ENCODE results near the gene CUX1. TPM values are rescaled to one million over a fixed set of nuclear protein-coding genes. Genes with fewer than 3 reads are reported as not detected.

CUX1 gene
- total and polyA plus RNA-seq, 5 donors, result 54.1 to 146 (median 109) TPM

DNA sequence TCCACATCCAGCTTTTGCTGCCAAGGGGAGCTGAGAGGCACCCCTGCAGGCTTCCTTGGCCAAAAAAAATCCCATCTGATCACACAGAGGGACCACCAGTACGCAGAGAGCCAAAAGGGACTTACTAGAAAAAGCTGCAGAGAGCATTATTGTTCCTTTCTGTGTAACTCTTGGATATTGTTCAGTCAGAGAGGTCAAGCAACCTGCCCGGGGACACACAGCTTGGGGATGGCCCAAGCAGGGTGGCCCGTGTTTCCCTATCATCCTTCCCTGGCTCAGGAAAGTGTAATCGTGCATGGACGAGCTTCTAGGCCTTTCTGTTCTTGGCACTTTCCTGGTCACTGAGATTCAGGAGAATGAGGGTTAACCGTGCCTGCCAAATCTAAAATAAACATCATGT lies 385.1 kb downstream of the CUX1 start:
- Histone ChIP-seq H3K27me3 (ENCODE audit: control insufficient read depth, insufficient read depth) (no peaks in the 10 kb centered on the region), H3K4me1 (ENCODE audit: control insufficient read depth, insufficient read depth, low read length) (no peaks in the 10 kb centered on the region), H3K27ac (ENCODE audit: low read length) (no peak overlapping the region), H3K4me3 (ENCODE audit: low read length) (no peak overlapping the region), H3K9me3 (ENCODE audit: control insufficient read depth, low read length) (no peaks in the 10 kb centered on the region)
- DNase-seq (no peak), ATAC-seq (no peak)
- WGBS, result 87% methylated on average over 6 of the region's 6 CpGs
- intact Hi-C loops (cut with DNase I), result no loop called here

DNA sequence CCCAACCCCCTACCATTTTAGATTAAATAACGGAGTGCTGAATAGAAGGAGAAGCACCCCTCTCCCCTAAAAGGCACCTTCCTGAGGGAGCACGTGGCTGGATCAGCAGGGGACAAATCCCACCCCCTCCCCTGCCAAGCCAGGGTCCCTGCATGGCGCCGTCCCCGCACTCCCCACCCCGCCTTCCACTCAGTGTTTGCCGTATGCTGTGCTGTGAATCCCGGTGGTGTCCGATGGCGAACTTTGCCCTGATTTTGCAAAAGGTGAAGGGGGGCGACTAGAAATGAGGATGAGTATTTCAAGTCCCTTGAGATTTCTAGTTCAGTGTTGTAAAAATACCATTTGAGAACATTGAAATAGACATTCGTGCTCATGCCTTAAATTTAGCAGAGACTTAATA lies 385.8 kb downstream of the CUX1 start:
- no peaks in the 10 kb centered on the region for H3K27me3 ChIP-seq (ENCODE audit: control insufficient read depth, insufficient read depth)
- no peaks in the 10 kb centered on the region for H3K9me3 ChIP-seq (ENCODE audit: control insufficient read depth, low read length)
- no peak overlapping the region for H3K4me3 ChIP-seq (ENCODE audit: low read length)
- no peak for ATAC-seq
- 78% methylated on average over 12 of the region's 12 CpGs for WGBS
- intact Hi-C loops (cut with DNase I), result no loop called here
- no peak overlapping the region for H3K27ac ChIP-seq (ENCODE audit: low read length)
- DNase-seq, result no peak
- H3K4me1 ChIP-seq (ENCODE audit: control insufficient read depth, insufficient read depth, low read length), result no peaks in the 10 kb centered on the region

DNA sequence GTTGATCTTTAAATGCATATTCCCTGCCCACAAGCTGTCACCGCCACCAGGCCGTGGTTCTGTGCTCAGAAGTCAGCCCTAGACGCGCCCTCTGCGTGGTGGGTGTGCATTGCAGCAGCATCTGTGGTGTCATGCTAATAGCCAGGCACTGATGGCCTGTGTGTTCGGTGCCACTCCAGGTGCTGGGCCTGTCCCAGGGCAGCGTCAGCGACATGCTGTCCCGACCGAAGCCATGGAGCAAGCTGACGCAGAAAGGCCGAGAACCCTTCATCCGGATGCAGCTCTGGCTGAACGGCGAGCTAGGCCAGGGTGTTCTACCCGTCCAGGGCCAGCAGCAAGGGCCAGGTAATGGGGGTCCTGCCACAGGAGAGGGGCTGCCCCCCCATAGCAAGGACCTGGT lies 386.8 kb downstream of the CUX1 start:
- no peak for DNase-seq
- WGBS, result 95% methylated on average over 16 of the region's 16 CpGs
- H3K9me3 ChIP-seq (ENCODE audit: control insufficient read depth, low read length), result no peaks in the 10 kb centered on the region
- H3K27ac ChIP-seq (ENCODE audit: low read length), result no peak overlapping the region
- intact Hi-C loops (cut with DNase I), result no loop called here
- no peaks in the 10 kb centered on the region for H3K4me1 ChIP-seq (ENCODE audit: control insufficient read depth, insufficient read depth, low read length)
- no peaks in the 10 kb centered on the region for H3K27me3 ChIP-seq (ENCODE audit: control insufficient read depth, insufficient read depth)
- no peak for ATAC-seq
- H3K4me3 ChIP-seq (ENCODE audit: low read length), result no peak overlapping the region

DNA sequence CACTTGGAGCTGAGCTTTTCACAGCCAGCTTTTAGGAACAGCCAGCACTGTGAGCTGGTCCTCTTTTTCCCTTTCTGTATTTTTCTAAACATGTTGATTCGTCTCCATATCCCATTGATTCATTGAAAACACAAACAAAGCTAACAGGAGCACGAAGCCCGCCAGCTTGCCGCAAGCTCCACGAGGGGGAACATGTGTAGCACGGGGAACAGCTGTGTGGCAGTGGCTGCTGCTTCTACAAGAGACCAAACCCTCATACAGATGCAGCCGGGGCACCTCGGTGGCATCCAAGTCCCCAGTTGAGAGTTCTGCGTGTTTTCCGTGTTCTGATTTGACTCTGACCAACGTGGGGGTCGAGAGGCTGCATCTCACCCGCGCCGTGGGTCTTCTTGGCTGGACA lies 388.5 kb downstream of the CUX1 start:
- ATAC-seq, result no peak
- H3K4me1 ChIP-seq (ENCODE audit: control insufficient read depth, insufficient read depth, low read length), result no peaks in the 10 kb centered on the region
- intact Hi-C loops (cut with DNase I), result no loop called here
- H3K27ac ChIP-seq (ENCODE audit: low read length), result no peak overlapping the region
- H3K4me3 ChIP-seq (ENCODE audit: low read length), result no peak overlapping the region
- H3K27me3 ChIP-seq (ENCODE audit: control insufficient read depth, insufficient read depth), result no peaks in the 10 kb centered on the region
- WGBS, result 96% methylated on average over 15 of the region's 15 CpGs
- H3K9me3 ChIP-seq (ENCODE audit: control insufficient read depth, low read length), result no peaks in the 10 kb centered on the region
- no peak for DNase-seq

DNA sequence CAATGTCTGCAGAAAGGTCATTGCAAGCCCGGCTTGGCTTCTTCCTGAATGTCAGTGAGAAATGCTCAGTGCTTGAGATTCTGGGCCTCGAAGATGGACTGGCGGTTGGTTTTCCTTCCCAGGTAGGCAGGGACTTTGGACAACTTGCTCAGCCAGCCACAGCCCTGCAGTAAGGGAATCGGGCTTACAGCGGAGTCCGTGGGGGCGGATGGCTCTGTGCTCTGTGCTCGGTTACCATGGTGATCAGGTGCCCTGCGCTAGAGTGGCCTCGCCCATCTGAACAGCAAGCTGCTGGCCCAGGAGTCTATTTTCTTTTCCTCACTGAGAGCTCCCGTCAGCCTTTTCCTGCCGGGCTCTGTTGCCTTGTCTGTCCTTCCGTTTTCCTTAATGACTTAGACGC lies 391.4 kb downstream of the CUX1 start:
- WGBS, result 81% methylated on average over 14 of the region's 14 CpGs
- Histone ChIP-seq H3K27me3 (ENCODE audit: control insufficient read depth, insufficient read depth) (no peaks in the 10 kb centered on the region), H3K27ac (ENCODE audit: low read length) (no peak overlapping the region), H3K9me3 (ENCODE audit: control insufficient read depth, low read length) (no peaks in the 10 kb centered on the region), H3K4me3 (ENCODE audit: low read length) (no peak overlapping the region), H3K4me1 (ENCODE audit: control insufficient read depth, insufficient read depth, low read length) (no peaks in the 10 kb centered on the region)
- ATAC-seq (no peak), DNase-seq (no peak)
- intact Hi-C loops (cut with DNase I), result no loop called here

DNA sequence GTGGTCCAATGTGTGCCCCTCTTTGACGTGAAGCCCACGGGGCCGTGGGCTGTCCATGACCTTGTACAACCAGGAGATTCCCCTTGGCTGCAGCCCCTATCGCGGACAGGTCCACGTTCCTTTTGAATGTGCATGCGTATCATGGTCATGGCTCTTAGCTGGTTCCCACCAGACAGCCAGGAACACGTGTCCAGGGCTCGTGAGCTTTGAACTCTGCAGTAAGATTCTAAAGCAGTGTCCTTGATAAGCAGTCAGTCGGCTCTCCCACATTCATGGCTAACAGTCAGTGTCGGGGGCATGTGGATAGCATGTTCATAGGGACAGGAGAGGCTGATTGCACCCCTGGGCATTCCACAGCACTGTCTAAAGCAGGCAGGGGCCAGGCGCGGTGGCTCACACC lies 393.4 kb downstream of the CUX1 start:
- Histone ChIP-seq H3K9me3 (ENCODE audit: control insufficient read depth, low read length) (no peaks in the 10 kb centered on the region), H3K4me3 (ENCODE audit: low read length) (no peak overlapping the region), H3K27me3 (ENCODE audit: control insufficient read depth, insufficient read depth) (no peaks in the 10 kb centered on the region), H3K27ac (ENCODE audit: low read length) (no peak overlapping the region), H3K4me1 (ENCODE audit: control insufficient read depth, insufficient read depth, low read length) (no peaks in the 10 kb centered on the region)
- peak in 1 of 3 donors; percentile 29 for DNase-seq
- no peak for ATAC-seq
- 91% methylated on average over 13 of the region's 13 CpGs for WGBS
- intact Hi-C loops (cut with DNase I), result no loop called here

DNA sequence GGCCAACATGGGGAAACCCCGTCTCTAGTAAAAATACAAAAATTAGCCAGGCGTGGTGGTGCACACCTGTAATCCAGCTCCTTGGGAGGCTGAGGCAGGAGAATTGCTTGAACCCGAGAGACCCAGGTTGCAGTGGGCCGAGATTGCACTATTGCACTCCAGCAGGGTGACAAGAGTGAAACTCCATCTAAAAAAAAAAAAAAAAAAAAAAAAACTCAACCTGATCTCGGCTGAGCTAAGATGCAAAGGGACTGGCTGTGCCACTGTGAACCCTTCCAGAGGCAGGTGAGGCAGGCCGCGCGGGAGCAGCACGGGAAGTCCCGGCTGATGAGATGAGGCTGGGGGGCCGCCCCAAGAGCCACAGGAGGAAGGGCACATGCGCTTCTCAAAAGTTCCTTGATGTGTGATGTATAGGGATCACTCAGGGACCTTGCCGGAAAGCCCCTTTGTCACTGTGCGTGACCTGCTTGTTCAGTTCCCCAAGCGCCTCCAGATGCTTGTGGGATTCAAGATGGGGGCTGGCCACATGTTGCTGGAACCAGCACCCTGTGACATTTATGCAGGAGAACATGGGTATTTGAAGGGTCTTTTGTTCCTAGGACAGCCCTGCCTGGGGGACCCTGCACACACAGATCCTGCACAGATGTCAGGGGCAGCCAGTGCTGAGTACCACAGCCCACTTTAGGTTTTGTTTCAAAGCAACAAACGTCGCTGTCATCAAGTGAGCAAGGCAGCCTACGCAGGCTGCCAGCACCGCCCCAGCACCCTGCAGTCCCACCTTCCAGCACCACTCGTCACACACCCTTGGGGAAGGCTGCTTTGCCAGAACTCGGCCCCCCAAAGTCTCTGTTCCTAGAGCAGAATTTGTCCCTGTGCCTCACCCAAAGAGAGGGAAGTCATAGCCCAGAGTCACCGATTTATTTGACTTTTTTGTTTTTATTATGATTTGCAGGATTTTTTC lies 394.4 kb downstream of the CUX1 start:
- 92% methylated on average over 22 of the region's 22 CpGs for WGBS
- DNase-seq (peak in 1 of 3 donors; percentile 5), ATAC-seq (no peak)
- Histone ChIP-seq H3K27ac (ENCODE audit: low read length) (no peak overlapping the region), H3K9me3 (ENCODE audit: control insufficient read depth, low read length) (no peaks in the 10 kb centered on the region), H3K4me3 (ENCODE audit: low read length) (no peak overlapping the region), H3K4me1 (ENCODE audit: control insufficient read depth, insufficient read depth, low read length) (no peaks in the 10 kb centered on the region), H3K27me3 (ENCODE audit: control insufficient read depth, insufficient read depth) (no peaks in the 10 kb centered on the region)
- intact Hi-C loops (cut with DNase I), result no loop called here

DNA sequence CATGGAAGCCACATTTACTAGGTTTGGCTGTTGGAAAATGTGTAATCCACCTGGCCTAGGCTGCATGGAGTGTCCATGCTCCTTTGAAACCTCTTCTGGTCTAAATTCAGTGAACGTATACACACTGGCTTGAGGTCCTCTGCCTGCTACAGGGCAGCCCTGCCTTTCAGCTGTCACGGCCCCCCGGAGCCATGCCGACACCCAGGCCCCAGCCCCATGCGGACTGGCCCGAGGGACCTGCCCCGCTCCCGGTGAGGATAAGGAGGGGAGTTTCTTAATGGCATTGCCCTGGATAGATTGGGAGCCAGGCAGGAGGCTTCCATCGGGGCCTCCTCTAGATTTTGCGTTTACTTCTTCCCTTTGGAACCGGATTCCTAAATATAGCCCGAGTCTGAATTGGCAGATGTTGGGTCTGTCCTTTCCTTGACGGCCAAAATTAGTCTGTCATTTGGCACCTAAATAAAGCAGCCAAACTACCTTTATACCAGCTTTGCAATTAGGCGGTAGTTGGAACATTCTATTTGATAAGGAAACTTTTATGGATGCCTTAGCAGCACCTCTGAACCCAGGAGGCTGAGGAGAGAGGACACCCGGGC lies 397.1 kb downstream of the CUX1 start:
- ATAC-seq (peak; percentile 25 to 33), DNase-seq (no peak)
- H3K9me3 ChIP-seq (ENCODE audit: control insufficient read depth, low read length), result no peaks in the 10 kb centered on the region
- H3K27me3 ChIP-seq (ENCODE audit: control insufficient read depth, insufficient read depth), result no peaks in the 10 kb centered on the region
- WGBS, result 71% methylated on average over 15 of the region's 15 CpGs
- H3K4me1 ChIP-seq (ENCODE audit: control insufficient read depth, insufficient read depth, low read length), result no peaks in the 10 kb centered on the region
- no peak overlapping the region for H3K27ac ChIP-seq (ENCODE audit: low read length)
- no peak overlapping the region for H3K4me3 ChIP-seq (ENCODE audit: low read length)
- intact Hi-C loops (cut with DNase I), result no loop called here

DNA sequence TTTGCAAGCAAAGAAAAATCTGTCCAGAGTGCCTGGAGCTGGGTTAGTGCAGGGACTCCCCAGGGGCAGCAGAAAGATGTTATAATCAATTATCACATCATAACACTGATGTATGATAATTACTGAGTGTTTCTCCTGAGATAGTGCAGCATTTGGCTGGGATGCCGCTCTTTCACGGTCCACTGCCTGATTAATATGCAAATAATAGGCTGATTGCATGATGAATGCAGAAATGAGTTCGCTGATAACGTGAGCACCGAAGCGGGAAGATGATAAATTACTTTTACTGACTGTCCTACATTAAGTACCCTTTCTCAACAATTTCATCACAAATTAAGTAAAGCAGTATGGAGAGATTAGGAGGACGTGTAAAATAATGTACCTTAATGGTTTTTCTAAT lies 397.8 kb downstream of the CUX1 start:
- H3K27ac ChIP-seq (ENCODE audit: low read length), result no peak overlapping the region
- intact Hi-C loops (cut with DNase I), result no loop called here

DNA sequence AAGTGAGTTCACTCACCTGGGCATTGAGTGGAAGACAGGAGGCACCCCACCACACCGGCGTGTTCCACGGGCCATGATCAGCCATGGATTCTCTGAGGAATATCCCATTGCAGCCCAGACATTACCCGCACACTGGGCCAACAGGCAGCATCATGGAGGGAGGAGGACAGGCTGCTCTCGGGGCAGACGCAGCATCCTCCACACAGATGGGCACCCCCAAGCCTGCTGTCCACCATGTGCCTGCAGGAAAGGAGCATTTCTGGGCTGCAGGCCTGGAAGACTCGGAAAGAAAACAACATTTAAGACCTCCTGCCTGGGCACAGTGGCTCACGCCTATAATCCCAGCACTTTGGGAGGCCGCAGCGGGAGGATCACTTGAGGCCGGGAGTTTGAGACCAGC lies 398.3 kb downstream of the CUX1 start:
- no peak for DNase-seq
- Histone ChIP-seq H3K27me3 (ENCODE audit: control insufficient read depth, insufficient read depth) (no peaks in the 10 kb centered on the region), H3K9me3 (ENCODE audit: control insufficient read depth, low read length) (no peaks in the 10 kb centered on the region), H3K27ac (ENCODE audit: low read length) (no peak overlapping the region), H3K4me1 (ENCODE audit: control insufficient read depth, insufficient read depth, low read length) (no peaks in the 10 kb centered on the region), H3K4me3 (ENCODE audit: low read length) (no peak overlapping the region)
- ATAC-seq, result no peak
- intact Hi-C loops (cut with DNase I), result no loop called here
- 94% methylated on average over 11 of the region's 11 CpGs for WGBS

More for the DNA sequence above, 397.8 kb downstream of the CUX1 start:
- 76% methylated on average over 7 of the region's 7 CpGs for WGBS
- no peak overlapping the region for H3K4me3 ChIP-seq (ENCODE audit: low read length)
- H3K9me3 ChIP-seq (ENCODE audit: control insufficient read depth, low read length), result no peaks in the 10 kb centered on the region
- no peaks in the 10 kb centered on the region for H3K27me3 ChIP-seq (ENCODE audit: control insufficient read depth, insufficient read depth)
- no peaks in the 10 kb centered on the region for H3K4me1 ChIP-seq (ENCODE audit: control insufficient read depth, insufficient read depth, low read length)
- ATAC-seq (no peak), DNase-seq (no peak)

DNA sequence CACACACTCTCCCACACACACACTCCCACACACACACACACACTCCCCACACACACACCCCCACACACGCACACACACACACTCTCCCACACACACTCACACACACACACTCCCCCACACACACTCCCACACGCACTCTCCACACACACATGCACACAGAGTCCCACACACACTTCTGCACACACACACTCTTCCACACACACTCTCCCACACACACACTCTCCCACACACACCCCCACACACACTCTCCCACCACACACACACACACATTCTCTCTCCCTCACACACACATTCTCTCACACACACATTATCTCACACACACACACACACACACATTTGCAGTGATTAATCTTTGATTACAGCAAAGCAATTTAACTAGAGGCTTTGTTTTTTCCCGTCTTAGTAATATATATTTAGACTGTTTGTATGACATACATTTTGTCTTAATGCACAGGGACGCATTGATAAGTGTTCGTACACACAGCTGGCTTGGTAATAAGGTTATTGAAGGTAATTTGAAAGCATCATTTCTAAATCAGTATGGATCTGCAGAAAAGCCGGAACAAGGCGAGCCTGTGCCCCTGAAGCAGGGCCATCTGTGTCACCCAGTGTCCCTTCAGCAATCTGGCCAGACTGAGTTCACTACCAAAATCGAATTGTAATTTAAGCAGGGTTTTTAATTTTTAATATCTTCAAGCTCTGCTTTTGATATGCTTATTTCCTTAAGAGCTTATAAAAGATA lies 399.3 kb downstream of the CUX1 start:
- Histone ChIP-seq H3K4me3 (ENCODE audit: low read length) (no peak overlapping the region), H3K27me3 (ENCODE audit: control insufficient read depth, insufficient read depth) (no peaks in the 10 kb centered on the region), H3K4me1 (ENCODE audit: control insufficient read depth, insufficient read depth, low read length) (no peaks in the 10 kb centered on the region), H3K9me3 (ENCODE audit: control insufficient read depth, low read length) (no peaks in the 10 kb centered on the region), H3K27ac (ENCODE audit: low read length) (no peak overlapping the region)
- intact Hi-C loops (cut with DNase I), result no loop called here
- DNase-seq (no peak), ATAC-seq (no peak)
- 91% methylated on average over 8 of the region's 8 CpGs for WGBS

Data from right cardiac atrium (tissue), 5 donors.